Measurements from ENCODE around the gene COLEC11. TPM values are rescaled to one million over a fixed set of nuclear protein-coding genes. Genes with fewer than 3 reads are reported as not detected.

COLEC11 gene
- polyA plus RNA-seq, 1 donor (not counting 4 experiments of a cell fraction or from before 2014, with no cell fraction given): not detected

- no peaks in the 10 kb centered on the region for H4K20me1 ChIP-seq (ENCODE audit: control insufficient read depth, extremely low read depth, insufficient read depth, low read length)
- no peaks in the 10 kb centered on the region for H3K79me2 ChIP-seq (ENCODE audit: control insufficient read depth, insufficient read depth, low read length)
- no peaks in the 10 kb centered on the region for H3K36me3 ChIP-seq (ENCODE audit: control insufficient read depth in 2 of 2, extremely low read depth in 1 of 2, insufficient read depth in 2 of 2, low read length in 2 of 2)
- dilution Hi-C loops (cut with MboI; ENCODE audit: extremely low pct_ligation_motif_present, low sequenced_read_pairs): no loop called here
- no peaks in the 10 kb centered on the region for H3K27me3 ChIP-seq (ENCODE audit: control insufficient read depth, extremely low read depth, insufficient read depth, low read length)
- H3K9me1 ChIP-seq (ENCODE audit: control insufficient read depth, extremely low read depth, insufficient read depth, low read length): no peaks in the 10 kb centered on the region
- H2AFZ ChIP-seq (ENCODE audit: control insufficient read depth, low read length): no peak overlapping the region
- H3K27ac ChIP-seq (ENCODE audit: control insufficient read depth, insufficient read depth, low read length): no peak overlapping the region
- H3K9me3 ChIP-seq (ENCODE audit: control insufficient read depth, low read depth, low read length): no peaks in the 10 kb centered on the region
- no peak overlapping the region for H3K4me2 ChIP-seq (ENCODE audit: control insufficient read depth, extremely low read depth, insufficient read depth, low read depth, low read length)
- no peaks in the 10 kb centered on the region for H3K4me1 ChIP-seq (ENCODE audit: control insufficient read depth, extremely low read depth, insufficient read depth, low read length)
- FAIRE-seq: no peak
- H3K9ac ChIP-seq (ENCODE audit: control insufficient read depth, extremely low read depth, insufficient read depth, low read length): no peak overlapping the region
- no peak for DNase-seq (ENCODE audit: low read depth, low spot score)
- no peak for TF ChIP-seq CTCF (optimal IDR thresholded peaks at IDR 0.05 in 1 of 3, IDR thresholded peaks at IDR 0.05 in 1 of 3, conservative IDR thresholded peaks at IDR 0.05 in 1 of 3; ENCODE audit: extremely low read depth in 1 of 3, insufficient read depth in 2 of 3, low read length in 3 of 3)
- no peak for TF ChIP-seq EZH2 (IDR thresholded peaks at IDR 0.05; ENCODE audit: low read length)
- H3K4me3 ChIP-seq (ENCODE audit: control insufficient read depth in 2 of 3, extremely low read depth in 1 of 3, insufficient read depth in 2 of 3, low read depth in 1 of 3, low read length in 3 of 3): no peak overlapping the region
Measured at GRCh38 chr2:3675687-3676086, 80.8 kb downstream of the COLEC11 start.

GRCh38 chr2:3677436-3677835, 82.5 kb downstream of the COLEC11 start:
- no peak overlapping the region for H3K27ac ChIP-seq (ENCODE audit: control insufficient read depth, insufficient read depth, low read length)
- H3K4me3 ChIP-seq (ENCODE audit: control insufficient read depth in 2 of 3, extremely low read depth in 1 of 3, insufficient read depth in 2 of 3, low read depth in 1 of 3, low read length in 3 of 3): no peak overlapping the region
- no peaks in the 10 kb centered on the region for H3K9me1 ChIP-seq (ENCODE audit: control insufficient read depth, extremely low read depth, insufficient read depth, low read length)
- no peak overlapping the region for H3K4me2 ChIP-seq (ENCODE audit: control insufficient read depth, extremely low read depth, insufficient read depth, low read depth, low read length)
- no peaks in the 10 kb centered on the region for H3K36me3 ChIP-seq (ENCODE audit: control insufficient read depth in 2 of 2, extremely low read depth in 1 of 2, insufficient read depth in 2 of 2, low read length in 2 of 2)
- no peak for FAIRE-seq
- H4K20me1 ChIP-seq (ENCODE audit: control insufficient read depth, extremely low read depth, insufficient read depth, low read length): no peaks in the 10 kb centered on the region
- TF ChIP-seq EZH2 (IDR thresholded peaks at IDR 0.05; ENCODE audit: low read length) (no peak), CTCF (optimal IDR thresholded peaks at IDR 0.05 in 1 of 3, IDR thresholded peaks at IDR 0.05 in 1 of 3, conservative IDR thresholded peaks at IDR 0.05 in 1 of 3; ENCODE audit: extremely low read depth in 1 of 3, insufficient read depth in 2 of 3, low read length in 3 of 3) (no peak)
- dilution Hi-C loops (cut with MboI; ENCODE audit: extremely low pct_ligation_motif_present, low sequenced_read_pairs): no loop called here
- no peak overlapping the region for H2AFZ ChIP-seq (ENCODE audit: control insufficient read depth, low read length)
- no peaks in the 10 kb centered on the region for H3K9me3 ChIP-seq (ENCODE audit: control insufficient read depth, low read depth, low read length)
- no peak overlapping the region for H3K9ac ChIP-seq (ENCODE audit: control insufficient read depth, extremely low read depth, insufficient read depth, low read length)
- H3K79me2 ChIP-seq (ENCODE audit: control insufficient read depth, insufficient read depth, low read length): no peaks in the 10 kb centered on the region
- DNase-seq (ENCODE audit: low read depth, low spot score): no peak
- no peaks in the 10 kb centered on the region for H3K4me1 ChIP-seq (ENCODE audit: control insufficient read depth, extremely low read depth, insufficient read depth, low read length)
- H3K27me3 ChIP-seq (ENCODE audit: control insufficient read depth, extremely low read depth, insufficient read depth, low read length): no peaks in the 10 kb centered on the region

Data from keratinocyte (primary cell).